ENCODE measurements around the gene CENPT. TPM values are rescaled to one million over a fixed set of nuclear protein-coding genes. Genes with fewer than 3 reads are reported as not detected.
A peak's percentile ranks its signal among the peaks of the same experiment; 100 is the strongest.
"Not testable (repeated sequence)": the region's sequence is repeated elsewhere in the genome, so short reads cannot be mapped to it uniquely, and the experiment has no call there.

CENPT gene
- polyA plus RNA-seq, 3 donors, result 52.1 to 59.4 (median 57.7) TPM

GRCh38 chr16:67879462-67879861 is 32.0 kb upstream of the CENPT start:
- DNase-seq, result no peak

GRCh38 chr16:67878846-67879245 is 31.4 kb upstream of the CENPT start:
- DNase-seq, result no peak

GRCh38 chr16:67878232-67878631 is 30.7 kb upstream of the CENPT start:
- DNase-seq, result no peak

DNA sequence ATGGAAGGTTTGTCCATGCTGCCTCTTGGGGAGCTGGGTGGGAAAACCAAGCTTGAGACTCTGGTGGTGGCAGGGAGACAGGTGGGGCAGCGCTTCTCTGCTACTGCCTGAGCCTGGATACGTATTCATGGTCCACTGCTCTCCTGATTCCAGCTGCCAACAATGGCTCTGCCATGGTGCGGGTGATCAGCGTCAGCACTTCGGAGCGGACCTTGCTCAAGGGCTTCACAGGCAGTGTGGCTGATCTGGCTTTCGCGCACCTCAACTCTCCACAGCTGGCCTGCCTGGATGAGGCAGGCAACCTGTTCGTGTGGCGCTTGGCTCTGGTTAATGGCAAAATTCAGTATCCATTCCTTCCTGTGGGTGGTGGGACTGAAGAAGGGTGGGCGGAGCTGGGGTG is 29.6 kb upstream of the CENPT start:
- DNase-seq, result no peak

GRCh38 chr16:67874372-67874771 is 26.9 kb upstream of the CENPT start:
- no peak for DNase-seq

DNA sequence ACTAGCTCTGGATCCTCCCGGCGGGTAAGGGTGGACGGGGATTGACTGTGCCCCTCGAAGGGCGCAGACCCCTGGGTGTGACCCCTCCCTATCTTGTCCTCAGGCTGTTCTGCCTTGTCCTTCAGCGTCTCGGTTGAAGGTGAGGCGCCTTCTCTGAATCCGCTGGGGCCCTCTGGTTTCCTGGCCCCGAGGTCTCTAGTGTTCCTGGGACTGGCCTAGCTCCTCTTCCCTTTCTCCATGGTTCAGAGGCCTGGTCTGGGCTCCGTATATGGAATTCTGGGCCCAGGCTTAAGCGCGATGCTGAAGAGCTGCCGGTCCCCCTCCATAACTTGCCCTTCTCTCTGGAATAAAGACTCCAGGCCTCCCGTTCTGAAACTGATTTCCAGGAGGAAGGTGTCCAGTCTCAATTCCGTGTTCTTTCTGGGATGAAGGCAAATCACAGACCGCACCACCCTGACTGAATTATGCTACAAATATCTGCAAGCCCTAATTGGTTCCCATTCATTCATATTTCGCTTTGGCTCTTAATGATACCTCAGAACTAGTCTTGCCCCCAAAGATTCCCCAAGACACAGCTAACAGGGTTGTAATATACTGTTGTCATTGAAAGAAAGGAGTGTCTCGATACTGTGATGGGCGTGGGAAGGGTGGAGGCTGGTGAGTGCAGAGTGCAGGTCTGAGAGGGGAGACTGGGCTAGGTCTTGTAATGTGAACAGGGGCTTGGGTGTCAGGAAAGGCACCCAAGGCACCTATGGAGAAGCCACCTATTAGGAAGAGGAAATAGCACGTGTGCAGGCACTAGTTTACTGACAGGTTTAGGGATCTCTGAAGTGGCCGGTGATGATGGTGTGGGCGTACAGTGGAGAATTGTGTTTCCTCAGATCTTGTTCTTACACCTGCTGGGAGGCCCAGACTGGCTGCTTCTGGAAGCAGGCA is 26.2 kb upstream of the CENPT start:
- no peak for DNase-seq

DNA sequence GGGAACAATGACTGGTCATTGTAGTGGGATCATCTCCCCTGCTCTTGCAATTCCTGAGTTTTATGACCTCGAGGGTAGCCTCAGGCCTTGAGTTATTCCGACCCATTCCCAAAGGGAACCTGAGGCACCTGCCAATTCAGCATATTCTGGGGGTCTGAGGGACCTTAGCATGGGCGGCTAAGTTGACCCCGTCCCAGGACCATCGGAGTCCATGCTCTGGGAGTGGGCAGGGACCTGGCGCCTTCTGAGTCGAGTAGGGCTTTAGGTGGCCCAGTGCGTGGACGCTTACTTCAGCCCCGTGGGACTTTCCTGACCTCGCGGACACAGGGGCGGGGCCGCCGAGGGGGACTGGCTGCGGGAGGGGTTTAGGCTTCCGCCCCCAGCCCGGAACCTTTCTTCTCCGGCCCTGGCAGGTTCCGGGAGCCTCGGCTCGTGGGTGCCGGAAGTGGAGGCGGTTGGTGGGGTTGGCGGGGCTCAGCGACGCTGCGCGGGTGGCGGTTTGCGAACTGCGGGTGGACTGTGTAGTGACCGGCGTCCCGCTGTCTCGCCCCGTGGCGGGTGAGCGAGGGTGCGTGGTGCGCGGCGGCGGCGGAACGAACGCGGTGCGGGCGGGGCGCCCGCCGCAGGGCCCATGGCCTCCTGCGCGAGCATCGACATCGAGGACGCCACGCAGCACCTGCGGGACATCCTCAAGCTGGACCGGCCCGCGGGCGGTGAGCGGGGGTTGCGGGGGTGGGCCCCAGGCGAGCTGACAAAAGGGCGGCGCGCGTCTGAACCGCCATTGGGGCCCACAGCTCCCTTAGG is 25.3 kb upstream of the CENPT start, which contains the start of gene EDC4:
TSS of gene EDC4 (plus strand) at position 422 of the 804 bp plus-strand sequence. CDS start at position 632, 210 bp downstream.
- peak; percentile 68 for DNase-seq

DNA sequence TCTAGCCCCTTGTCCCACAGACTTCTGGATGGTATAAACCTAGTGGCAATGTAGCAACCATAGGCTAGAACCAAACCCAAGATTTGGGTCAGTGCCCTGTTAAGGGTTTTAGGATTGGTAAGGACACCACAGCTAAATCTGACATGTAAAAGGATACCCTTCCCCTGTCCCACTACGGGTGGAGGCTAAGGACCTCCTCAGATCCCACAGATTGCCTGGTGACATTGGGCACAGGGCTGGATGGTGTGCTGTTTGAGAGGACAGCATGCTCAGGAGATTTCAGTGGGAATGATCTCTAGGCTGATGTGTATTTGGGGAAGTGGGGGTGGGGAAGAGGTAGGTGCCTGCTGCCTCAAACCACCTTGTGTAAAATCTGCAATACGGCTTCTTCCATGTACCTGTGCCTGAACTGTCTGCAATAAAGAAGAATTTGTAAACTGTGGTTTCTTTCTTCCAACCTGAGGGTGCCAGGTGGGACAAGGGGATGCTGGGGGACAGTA is 24.7 kb upstream of the CENPT start:
- no peak for DNase-seq

DNA sequence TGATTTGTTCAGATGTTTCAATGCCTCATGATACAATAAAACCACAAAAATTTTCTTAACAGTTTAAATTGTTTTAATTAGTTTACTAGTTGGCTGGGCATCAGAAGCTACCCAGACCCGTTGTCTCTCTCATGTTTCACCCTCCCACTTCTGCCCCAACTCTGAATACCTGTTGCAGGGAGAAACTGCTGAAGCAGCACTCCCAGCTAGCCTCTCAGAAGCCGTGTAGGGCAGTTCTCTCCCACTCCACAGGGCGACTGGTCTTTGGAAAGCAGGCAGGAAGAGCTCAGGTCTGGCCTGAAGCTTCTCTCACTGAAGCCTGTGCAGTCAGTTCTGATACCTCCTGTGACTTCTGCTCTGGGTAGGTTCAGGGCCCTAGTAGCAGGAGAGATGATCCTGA is 23.8 kb upstream of the CENPT start:
- no peak for DNase-seq

GRCh38 chr16:67869653-67870052 is 22.2 kb upstream of the CENPT start:
- DNase-seq, result no peak

DNA sequence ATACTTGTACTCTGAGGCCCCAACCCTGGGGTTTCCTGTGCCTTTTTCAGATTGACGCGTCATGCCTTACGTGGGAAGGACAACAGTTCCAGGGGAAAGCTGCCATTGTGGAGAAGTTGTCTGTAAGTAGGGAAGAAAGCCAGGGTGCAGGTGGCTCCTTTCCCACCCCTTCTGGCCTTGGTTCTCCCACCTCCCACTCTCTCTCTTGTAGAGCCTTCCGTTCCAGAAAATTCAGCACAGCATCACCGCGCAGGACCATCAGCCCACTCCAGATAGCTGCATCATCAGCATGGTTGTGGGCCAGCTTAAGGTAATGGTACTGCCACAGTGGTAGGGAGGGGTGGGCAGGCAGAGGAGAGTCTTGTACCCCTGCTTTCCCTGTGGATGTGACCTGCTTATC is 20.8 kb upstream of the CENPT start:
- no peak for DNase-seq

DNA sequence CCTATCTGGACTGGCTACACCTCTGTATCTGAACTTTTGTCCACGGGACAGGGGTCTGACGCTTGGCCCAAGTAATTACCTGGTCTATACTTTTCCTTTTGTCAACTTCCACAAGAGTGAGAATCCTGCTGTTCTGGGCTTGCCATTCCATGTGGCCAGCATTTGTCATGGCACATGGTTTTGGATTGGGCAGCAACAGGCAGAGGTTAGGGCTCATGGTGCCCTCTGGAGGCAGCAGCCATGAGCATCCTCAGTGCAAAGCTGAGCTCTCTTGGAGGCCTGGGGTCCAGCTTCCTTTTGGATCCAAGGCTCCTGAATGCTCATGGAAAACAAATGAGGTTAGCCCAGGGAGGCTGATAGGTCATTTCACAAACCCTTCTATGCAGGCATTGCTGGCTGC is 17.8 kb upstream of the CENPT start:
- no peak for DNase-seq

DNA sequence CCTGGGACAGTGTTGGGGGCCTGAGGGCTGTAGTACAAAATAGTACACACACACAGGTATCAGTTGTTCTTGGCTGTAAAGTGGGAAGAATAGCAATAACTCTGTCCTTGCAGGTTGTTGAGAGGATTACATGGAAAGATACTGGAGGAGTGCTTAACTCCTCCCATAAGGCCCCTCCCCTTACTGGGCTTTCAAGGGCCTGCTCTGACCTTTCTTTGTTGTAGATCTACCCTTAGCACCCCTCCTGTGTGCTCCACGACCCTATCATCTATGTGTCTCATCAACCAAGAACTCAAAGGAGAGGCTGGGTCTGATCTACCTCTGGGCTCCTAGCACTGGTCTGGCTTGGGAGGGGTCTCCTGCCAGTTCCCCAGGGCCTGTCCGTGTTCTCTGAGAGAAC is 17.1 kb upstream of the CENPT start:
- DNase-seq, result no peak

GRCh38 chr16:67864044-67864443 is 16.6 kb upstream of the CENPT start:
- DNase-seq, result not testable (repeated sequence)

DNA sequence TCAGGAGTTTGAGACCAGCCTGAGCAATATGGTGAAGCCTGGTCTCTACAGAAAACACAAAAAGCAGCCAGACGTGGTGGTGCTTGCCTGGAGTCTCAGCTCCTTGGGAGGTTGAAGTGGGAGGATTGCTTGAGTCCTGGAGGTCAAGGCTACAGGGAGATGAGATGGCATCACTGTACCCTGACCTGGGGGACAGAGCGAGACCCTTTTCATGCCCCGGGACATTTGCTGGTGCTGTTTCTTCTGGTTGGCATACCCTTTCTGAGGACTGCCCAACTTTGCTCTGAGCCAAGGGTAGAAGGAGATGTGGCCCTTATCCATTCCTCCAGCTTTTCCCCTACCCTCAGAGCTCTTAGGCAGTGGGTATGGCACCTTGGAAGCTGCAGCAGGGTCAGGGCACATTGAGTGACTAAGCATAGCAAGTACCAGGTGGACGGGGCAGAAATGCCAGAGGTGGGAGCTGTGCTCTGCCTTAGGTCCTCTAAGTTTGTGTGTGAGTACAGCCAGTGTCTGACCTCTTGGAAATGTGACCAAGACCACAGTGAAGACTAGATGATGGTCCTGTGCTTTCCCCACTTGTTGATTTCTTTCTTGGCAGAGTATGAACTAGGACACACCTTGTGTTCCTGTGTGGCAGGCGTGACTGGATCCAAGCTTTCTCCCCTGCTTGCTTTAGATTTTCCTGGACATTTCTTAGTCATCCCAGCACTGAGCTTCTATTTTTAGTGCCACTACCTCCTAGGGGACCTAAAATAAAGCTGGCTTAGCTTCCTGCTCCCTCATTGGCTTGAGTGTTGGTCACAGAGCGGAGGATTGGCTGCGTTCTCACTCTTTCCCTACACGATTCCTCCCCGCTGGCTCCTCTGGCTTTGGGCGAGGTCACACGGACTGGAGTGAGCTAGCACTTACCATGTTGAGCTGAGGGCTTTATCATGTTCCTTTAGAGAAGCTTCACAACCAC is 15.4 kb upstream of the CENPT start:
- no peak for DNase-seq

- DNase-seq, result no peak
Observed at GRCh38 chr16:67861877-67862276, 14.4 kb upstream of the CENPT start.

GRCh38 chr16:67860589-67861398 is 13.3 kb upstream of the CENPT start:
- no peak for DNase-seq

DNA sequence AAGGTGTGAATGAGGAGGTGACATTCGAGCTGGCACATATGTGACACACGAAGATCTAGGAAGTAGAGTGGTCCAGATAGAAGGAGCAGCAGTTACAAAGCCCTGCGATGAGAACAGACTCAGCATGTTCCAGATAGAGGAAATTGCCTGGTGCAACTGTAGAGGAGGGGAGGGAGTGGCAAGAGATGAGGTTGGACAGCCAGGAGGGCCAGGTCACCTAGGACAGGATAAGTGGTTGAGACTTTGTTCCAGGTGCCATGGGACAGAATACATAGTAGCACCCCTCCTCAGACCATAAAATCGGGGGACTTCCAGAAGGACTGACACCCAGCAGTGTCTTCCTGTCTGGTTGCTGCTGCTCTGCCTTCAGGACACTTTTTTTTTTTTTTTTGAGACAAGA is 11.0 kb upstream of the CENPT start:
- DNase-seq, result no peak

- DNase-seq, result no peak
Observed at GRCh38 chr16:67857547-67858233, 10.2 kb upstream of the CENPT start.

Data from renal pelvis (tissue), 4 donors.